Activated CD4-positive, alpha-beta T cell treated with anti-CD3 and anti-CD28 coated beads, Interleukin-2, amount 10 ng/mL, durations not matched to agents 7 days and 5 days (primary cell): ENCODE results near the gene NIPAL3. TPM values are rescaled to one million over a fixed set of nuclear protein-coding genes. Genes with fewer than 3 reads are reported as not detected.
"Not testable (repeated sequence)": the region's sequence is repeated elsewhere in the genome, so short reads cannot be mapped to it uniquely, and the experiment has no call there.

Experiments used
- CTCF ChIA-PET: fragments of 350-600 bp; sonication (Branson Sonifier 250); formaldehyde crosslinking; loops from one replicate; lab custom pipeline; 2021; ENCODE audit warnings: antibody characterized with exemption; lab: Charles Lee
- POLR2A ChIA-PET: fragments of 350-600 bp; sonication (Branson Sonifier 250); formaldehyde crosslinking; loops from one replicate; lab custom pipeline; 2021; ENCODE audit warnings: antibody characterized with exemption; lab: Charles Lee
- DNase-seq: peaks from one replicate; pipeline ENCODE4 v3.0.0-alpha.2; 2020
- H3K27ac Mint-ChIP-seq: one replicate; pipeline ENCODE4 v1.8.0; 2021; ENCODE audit warnings: mild to moderate bottlenecking, moderate library complexity, mixed read lengths
- H3K27me3 Mint-ChIP-seq: one replicate; pipeline ENCODE4 v1.8.0; 2021; ENCODE audit warnings: mixed read lengths
- H3K36me3 Mint-ChIP-seq: one replicate; pipeline ENCODE4 v1.8.0; 2021; ENCODE audit warnings: low read depth, mixed read lengths
- H3K4me1 Mint-ChIP-seq: one replicate; pipeline ENCODE4 v1.8.0; 2021; ENCODE audit warnings: mixed read lengths
- H3K4me3 Mint-ChIP-seq: one replicate; pipeline ENCODE4 v1.8.0; 2021; ENCODE audit warnings: mild to moderate bottlenecking, moderate library complexity, mixed read lengths
- H3K9me3 Mint-ChIP-seq: one replicate; pipeline ENCODE4 v1.8.0; 2021; ENCODE audit warnings: mixed read lengths
- total RNA-seq, 2 experiments: library from RNA; stranded (reverse); gene quantifications; one replicate each; pipeline ENCODE4 v1.2.3, GENCODE V29; 2021

The NIPAL3 gene
- total RNA-seq, 2 experiments from 2014 or later: 72.8 to 78.1 TPM

GRCh38 chr1:24517898-24518297 lies 102.3 kb downstream of the NIPAL3 start:
- POLR2A ChIA-PET: interaction anchor here (0.7 kb wide), 1 partner anchor 128 kb away, joined by 5 read pairs; no protein-coding TSS in a partner anchor
- H3K27ac Mint-ChIP-seq: no peak overlapping the region
- CTCF ChIA-PET: interaction anchor here (0.7 to 1.2 kb wide), 5 partner anchors 9 to 103 kb away, joined by 3 to 8 read pairs (median 3); partner anchors contain the start of gene NIPAL3
- peaks cover 39% of the 10 kb centered on the region for H3K4me1 Mint-ChIP-seq
- H3K27me3 Mint-ChIP-seq: no peaks in the 10 kb centered on the region
- H3K36me3 Mint-ChIP-seq: peaks cover 61% of the 10 kb centered on the region
- no peak overlapping the region for H3K4me3 Mint-ChIP-seq
- DNase-seq: no peak
- peaks cover 3% of the 10 kb centered on the region for H3K9me3 Mint-ChIP-seq

- POLR2A ChIA-PET, CTCF ChIA-PET, H3K4me3 Mint-ChIP-seq, H3K27ac Mint-ChIP-seq, H3K9me3 Mint-ChIP-seq, H3K27me3 Mint-ChIP-seq, DNase-seq: not testable (repeated sequence)
- H3K36me3 Mint-ChIP-seq: peaks cover 51% of the 10 kb centered on the region
- peaks cover 30% of the 10 kb centered on the region for H3K4me1 Mint-ChIP-seq
Measured at GRCh38 chr1:24520282-24520681, 104.7 kb downstream of the NIPAL3 start.

Other genes with a start within 250 kb of the NIPAL3 start
- gene IFNLR1, start 228.5 kb upstream of the NIPAL3 start, total RNA-seq: 1 to 10 TPM; 3.2 to 3.4 TPM
- gene GRHL3, start 96.4 kb upstream of the NIPAL3 start, total RNA-seq: not detected
- gene STPG1, start 2.0 kb upstream of the NIPAL3 start, total RNA-seq: 10 to 100 TPM; 10.0 to 11.0 TPM
- 100 to 1,000 TPM in 1 of 2 experiments, 10 to 100 TPM in 1; 96.8 to 100 TPM for gene RCAN3, start 87.0 kb downstream of the NIPAL3 start, total RNA-seq
- not detected for gene NCMAP, start 140.3 kb downstream of the NIPAL3 start, total RNA-seq
- gene SRRM1, start 227.5 kb downstream of the NIPAL3 start, total RNA-seq: 100 to 1,000 TPM; 183 to 191 TPM